Progenitor cell of endocrine pancreas (in vitro differentiated cells): ENCODE results near the gene MAN2A1. TPM values are rescaled to one million over a fixed set of nuclear protein-coding genes. Genes with fewer than 3 reads are reported as not detected.

Experiments used
- DNase-seq: peaks from one replicate; pipeline ENCODE4 v3.0.0; 2021; ENCODE audit warnings: low spot score; ENCODE audit not compliant: unreplicated experiment
- H3K27ac Mint-ChIP-seq: 2 replicates; pipeline ENCODE4 v1.8.0; 2021; ENCODE audit warnings: mild to moderate bottlenecking, moderate library complexity, mixed read lengths
- H3K27me3 Mint-ChIP-seq: 2 replicates; pipeline ENCODE4 v1.8.0; 2021; ENCODE audit warnings: mixed read lengths
- H3K36me3 Mint-ChIP-seq: 2 replicates; pipeline ENCODE4 v1.8.0; 2022; ENCODE audit warnings: mixed read lengths; ENCODE audit not compliant: insufficient read depth
- H3K4me1 Mint-ChIP-seq: 2 replicates; pipeline ENCODE4 v1.8.0; 2021; ENCODE audit warnings: low read depth, mixed read lengths
- H3K4me3 Mint-ChIP-seq: 2 replicates; pipeline ENCODE4 v1.8.0; 2021; ENCODE audit warnings: low read depth, mild to moderate bottlenecking, moderate library complexity, mixed read lengths
- H3K9me3 Mint-ChIP-seq: 2 replicates; pipeline ENCODE4 v1.8.0; 2021; ENCODE audit warnings: low read depth, mixed read lengths
- CTCF ChIP-seq: fragments of 200-600 bp; sonication (generic); IDR thresholded peaks from one replicate; pipeline ENCODE4 v1.5.0; 2021; ENCODE audit warnings: antibody characterized with exemption, mild to moderate bottlenecking; ENCODE audit not compliant: unreplicated experiment
- total RNA-seq: library from RNA; stranded (reverse); gene quantifications from 2 replicates; pipeline ENCODE4 v1.2.1, GENCODE V29; 2021

Gene MAN2A1
- total RNA-seq, 1 donor from 2014 or later, result 41.9 TPM

- H3K27ac Mint-ChIP-seq, result no peak overlapping the region
- H3K4me3 Mint-ChIP-seq, result no peak overlapping the region
- peaks cover 11% of the 10 kb centered on the region for H3K36me3 Mint-ChIP-seq
- H3K27me3 Mint-ChIP-seq, result no peaks in the 10 kb centered on the region
- TF ChIP-seq CTCF, result no peak
- no peaks in the 10 kb centered on the region for H3K4me1 Mint-ChIP-seq
- DNase-seq, result no peak
- no peaks in the 10 kb centered on the region for H3K9me3 Mint-ChIP-seq
Measured at GRCh38 chr5:109784687-109785086, 95.0 kb downstream of the MAN2A1 start.

- no peak for TF ChIP-seq CTCF
- no peak for DNase-seq
- H3K36me3 Mint-ChIP-seq, result peaks cover 14% of the 10 kb centered on the region
- no peaks in the 10 kb centered on the region for H3K9me3 Mint-ChIP-seq
- H3K27ac Mint-ChIP-seq, result no peak overlapping the region
- H3K4me1 Mint-ChIP-seq, result no peaks in the 10 kb centered on the region
- no peak overlapping the region for H3K4me3 Mint-ChIP-seq
- H3K27me3 Mint-ChIP-seq, result no peaks in the 10 kb centered on the region
Measured at GRCh38 chr5:109786206-109786855, 96.6 kb downstream of the MAN2A1 start.

GRCh38 chr5:109788596-109788995, 98.9 kb downstream of the MAN2A1 start:
- Mint-ChIP-seq H3K27me3 (no peaks in the 10 kb centered on the region), H3K4me1 (no peaks in the 10 kb centered on the region), H3K4me3 (no peak overlapping the region), H3K36me3 (peaks cover 25% of the 10 kb centered on the region), H3K27ac (no peak overlapping the region), H3K9me3 (peaks cover 5% of the 10 kb centered on the region)
- no peak for DNase-seq
- TF ChIP-seq CTCF, result no peak

- no peak overlapping the region for H3K4me3 Mint-ChIP-seq
- peaks cover 33% of the 10 kb centered on the region for H3K36me3 Mint-ChIP-seq
- DNase-seq, result no peak
- H3K4me1 Mint-ChIP-seq, result no peaks in the 10 kb centered on the region
- no peak for TF ChIP-seq CTCF
- H3K9me3 Mint-ChIP-seq, result peaks cover 5% of the 10 kb centered on the region
- no peak overlapping the region for H3K27ac Mint-ChIP-seq
- no peaks in the 10 kb centered on the region for H3K27me3 Mint-ChIP-seq
Measured at GRCh38 chr5:109792613-109793012, 102.9 kb downstream of the MAN2A1 start.

- no peak for TF ChIP-seq CTCF
- H3K4me1 Mint-ChIP-seq, result peaks cover 25% of the 10 kb centered on the region
- DNase-seq, result no peak
- no peaks in the 10 kb centered on the region for H3K27me3 Mint-ChIP-seq
- peaks cover 3% of the 10 kb centered on the region for H3K36me3 Mint-ChIP-seq
- H3K27ac Mint-ChIP-seq, result peak overlapping the region; percentile 87
- no peak overlapping the region for H3K4me3 Mint-ChIP-seq
- H3K9me3 Mint-ChIP-seq, result no peaks in the 10 kb centered on the region
Measured at GRCh38 chr5:109803854-109804253, 114.1 kb downstream of the MAN2A1 start.
